Measurements from ENCODE around the gene TGFBR3. TPM values are rescaled to one million over a fixed set of nuclear protein-coding genes. Genes with fewer than 3 reads are reported as not detected.

The TGFBR3 gene
- total RNA-seq, 6 experiments from 2014 or later, result 5.8 to 21.1 (median 19.0) TPM

DNA sequence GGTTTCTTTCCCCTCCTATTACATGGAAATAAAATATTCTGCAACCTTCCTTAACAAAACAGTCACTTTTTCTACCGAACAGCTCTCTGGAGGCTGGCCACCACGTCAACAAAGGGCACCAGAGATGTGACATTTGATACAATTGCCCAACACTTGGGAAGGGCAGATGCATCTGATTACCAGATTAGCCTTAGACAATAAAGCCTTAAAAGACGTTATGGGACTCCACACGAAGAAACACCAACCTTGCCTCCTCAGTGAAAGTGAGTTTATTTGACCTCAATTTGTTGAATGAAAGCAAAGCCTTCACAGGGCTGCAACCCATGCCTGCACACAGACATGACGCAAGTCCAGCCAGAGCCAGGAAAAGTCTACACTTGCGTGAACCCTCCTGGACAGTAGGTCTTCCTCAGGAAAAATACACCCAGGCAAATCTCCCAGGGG is 136.1 kb downstream of the TGFBR3 start:
- H3K36me3 Mint-ChIP-seq (ENCODE audit: low read depth), result peaks cover 24% of the 10 kb centered on the region

DNA sequence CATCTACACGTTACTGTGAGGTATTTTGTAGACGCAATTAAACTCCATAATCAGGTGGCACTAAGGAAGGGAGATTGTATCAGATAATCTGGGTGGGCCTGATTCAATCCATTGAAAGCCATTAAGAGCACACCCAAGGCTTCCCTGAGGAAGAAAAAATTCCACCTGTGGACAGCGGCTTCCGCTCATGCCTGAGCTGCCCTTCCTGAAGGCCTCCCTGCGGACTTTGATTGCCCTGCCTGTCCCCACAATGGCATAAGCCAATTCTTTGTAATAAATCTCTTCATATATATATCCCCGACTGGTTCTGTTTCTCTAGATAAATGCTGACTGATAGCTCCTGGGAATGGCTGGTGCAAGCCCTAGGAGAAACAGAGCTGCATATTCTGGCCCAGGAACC is 138.3 kb downstream of the TGFBR3 start:
- H3K27ac Mint-ChIP-seq, result no peak overlapping the region
- H3K9me3 Mint-ChIP-seq, result peaks cover 20% of the 10 kb centered on the region
- H3K4me1 Mint-ChIP-seq (ENCODE audit: low read depth), result peaks cover 58% of the 10 kb centered on the region
- no peak overlapping the region for H3K4me3 Mint-ChIP-seq
- no peak for DNase-seq
- H3K27me3 Mint-ChIP-seq (ENCODE audit: insufficient read depth), result 0 out of 2 replicates have a peak, but pooled peaks cover 3% of the 10 kb centered on the region
- H3K36me3 Mint-ChIP-seq (ENCODE audit: low read depth), result peaks cover 36% of the 10 kb centered on the region
- TF ChIP-seq, protein P1, sequence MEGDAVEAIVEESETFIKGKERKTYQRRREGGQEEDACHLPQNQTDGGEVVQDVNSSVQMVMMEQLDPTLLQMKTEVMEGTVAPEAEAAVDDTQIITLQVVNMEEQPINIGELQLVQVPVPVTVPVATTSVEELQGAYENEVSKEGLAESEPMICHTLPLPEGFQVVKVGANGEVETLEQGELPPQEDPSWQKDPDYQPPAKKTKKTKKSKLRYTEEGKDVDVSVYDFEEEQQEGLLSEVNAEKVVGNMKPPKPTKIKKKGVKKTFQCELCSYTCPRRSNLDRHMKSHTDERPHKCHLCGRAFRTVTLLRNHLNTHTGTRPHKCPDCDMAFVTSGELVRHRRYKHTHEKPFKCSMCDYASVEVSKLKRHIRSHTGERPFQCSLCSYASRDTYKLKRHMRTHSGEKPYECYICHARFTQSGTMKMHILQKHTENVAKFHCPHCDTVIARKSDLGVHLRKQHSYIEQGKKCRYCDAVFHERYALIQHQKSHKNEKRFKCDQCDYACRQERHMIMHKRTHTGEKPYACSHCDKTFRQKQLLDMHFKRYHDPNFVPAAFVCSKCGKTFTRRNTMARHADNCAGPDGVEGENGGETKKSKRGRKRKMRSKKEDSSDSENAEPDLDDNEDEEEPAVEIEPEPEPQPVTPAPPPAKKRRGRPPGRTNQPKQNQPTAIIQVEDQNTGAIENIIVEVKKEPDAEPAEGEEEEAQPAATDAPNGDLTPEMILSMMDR (IDR thresholded peaks at IDR 0.05), result no peak

More for the DNA sequence above, 136.1 kb downstream of the TGFBR3 start:
- Mint-ChIP-seq H3K27ac (no peak overlapping the region), H3K27me3 (ENCODE audit: insufficient read depth) (0 out of 2 replicates have a peak, but pooled peaks cover 3% of the 10 kb centered on the region), H3K9me3 (peaks cover 20% of the 10 kb centered on the region), H3K4me3 (no peak overlapping the region), H3K4me1 (ENCODE audit: low read depth) (peaks cover 61% of the 10 kb centered on the region)
- no peak for DNase-seq
- TF ChIP-seq, protein P1 (IDR thresholded peaks at IDR 0.05), result no peak

DNA sequence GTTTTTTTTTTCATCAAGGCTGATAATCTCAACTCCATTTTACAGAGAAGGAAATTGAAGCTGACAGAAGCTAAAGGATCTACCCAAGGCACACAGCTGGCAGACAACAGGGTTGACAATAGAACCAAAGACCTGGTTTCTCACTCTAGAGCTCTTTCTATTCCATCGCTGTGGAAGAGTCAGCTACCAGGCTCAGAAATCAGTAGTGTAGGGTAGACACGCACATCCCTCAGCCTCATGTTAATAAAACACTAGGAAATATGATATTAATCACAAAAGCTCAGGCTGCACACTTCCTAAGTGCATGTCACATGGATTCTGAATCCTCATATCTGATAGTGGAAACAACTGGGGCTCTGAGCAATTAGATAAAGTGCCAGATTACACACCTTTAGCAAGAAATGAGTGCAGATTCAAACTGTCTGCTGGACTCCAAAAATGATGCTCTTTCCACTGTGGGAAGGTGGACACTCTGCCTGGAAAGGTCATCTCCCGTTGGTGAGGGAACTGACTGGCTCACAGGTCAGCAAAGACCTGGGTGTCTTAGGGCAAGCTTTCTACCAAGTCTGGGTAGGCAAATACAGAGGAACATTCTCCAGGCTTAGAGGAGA is 139.1 kb downstream of the TGFBR3 start:
- DNase-seq, result no peak
- TF ChIP-seq, protein P1 (IDR thresholded peaks at IDR 0.05), result no peak
- peaks cover 59% of the 10 kb centered on the region for H3K4me1 Mint-ChIP-seq (ENCODE audit: low read depth)
- H3K9me3 Mint-ChIP-seq, result peaks cover 20% of the 10 kb centered on the region
- H3K27me3 Mint-ChIP-seq (ENCODE audit: insufficient read depth), result peaks cover 6% of the 10 kb centered on the region
- H3K4me3 Mint-ChIP-seq, result no peak overlapping the region
- peaks cover 39% of the 10 kb centered on the region for H3K36me3 Mint-ChIP-seq (ENCODE audit: low read depth)
- H3K27ac Mint-ChIP-seq, result no peak overlapping the region

DNA sequence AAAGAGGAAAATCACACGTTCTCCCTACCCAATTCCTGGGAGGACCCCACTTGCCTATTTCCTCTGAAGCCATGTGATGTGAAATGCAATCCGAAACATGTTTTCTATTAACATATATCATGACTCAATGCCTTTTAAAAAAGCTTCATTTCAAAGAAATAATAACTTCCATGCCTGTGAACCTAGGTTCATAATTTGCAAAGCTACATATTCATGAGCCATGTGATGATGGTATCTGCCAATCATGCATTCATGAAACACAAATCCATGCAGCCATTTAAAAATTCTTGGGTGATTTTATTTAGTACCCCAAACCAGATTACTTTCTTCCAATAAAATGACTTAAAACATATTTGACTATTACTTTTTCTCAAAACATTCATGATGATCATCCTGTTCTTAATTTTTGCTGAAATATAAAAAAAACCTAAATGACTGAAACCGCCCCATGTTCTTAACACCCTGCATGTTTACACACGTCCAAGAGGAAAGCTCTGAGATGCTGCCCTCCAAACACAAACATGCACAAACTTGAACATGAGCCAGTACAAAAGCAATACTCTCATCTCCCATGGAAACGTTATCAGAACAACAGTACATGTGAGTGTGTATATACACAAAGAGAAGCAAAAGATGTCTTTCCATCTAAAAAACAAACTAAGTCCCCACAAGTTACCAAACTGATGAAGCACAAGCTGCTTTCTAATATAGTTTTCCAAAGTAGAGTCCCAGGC is 140.1 kb downstream of the TGFBR3 start:
- H3K27me3 Mint-ChIP-seq (ENCODE audit: insufficient read depth), result peaks cover 6% of the 10 kb centered on the region
- H3K4me3 Mint-ChIP-seq, result no peak overlapping the region
- H3K9me3 Mint-ChIP-seq, result peaks cover 20% of the 10 kb centered on the region
- TF ChIP-seq, protein P1 (IDR thresholded peaks at IDR 0.05), result no peak
- DNase-seq, result no peak
- no peak overlapping the region for H3K27ac Mint-ChIP-seq
- peaks cover 59% of the 10 kb centered on the region for H3K4me1 Mint-ChIP-seq (ENCODE audit: low read depth)
- peaks cover 39% of the 10 kb centered on the region for H3K36me3 Mint-ChIP-seq (ENCODE audit: low read depth)

DNA sequence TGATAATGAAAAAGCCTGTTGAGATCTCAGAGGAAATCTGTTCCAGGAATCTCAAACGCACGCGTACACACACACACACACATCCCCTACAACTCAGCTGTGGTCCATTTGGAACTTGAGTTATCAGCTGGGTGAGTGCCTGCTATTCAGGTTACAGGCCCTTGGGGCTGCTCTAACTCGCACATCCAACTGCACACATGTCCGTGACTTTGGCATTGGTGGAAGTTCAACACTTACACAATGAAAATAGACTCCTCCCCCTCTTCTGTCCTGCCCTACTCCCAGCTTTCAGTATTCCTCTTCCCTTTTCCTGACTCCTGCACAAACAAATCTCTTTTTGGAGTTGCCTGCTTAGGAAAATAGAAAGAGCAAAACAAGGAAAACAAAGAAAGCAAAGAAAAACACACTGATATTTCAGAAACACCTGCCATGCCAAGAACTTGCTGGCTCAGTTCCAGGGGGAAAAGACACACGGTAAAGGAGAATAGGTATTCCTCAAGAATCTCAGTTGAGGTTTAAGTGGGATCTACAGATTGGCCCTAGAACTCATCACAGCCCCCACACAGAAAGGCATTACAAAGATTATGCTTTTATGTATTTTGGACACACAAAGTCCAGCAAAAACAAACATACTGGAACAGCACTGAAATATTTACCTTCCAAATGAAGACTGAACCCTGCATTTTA is 140.9 kb downstream of the TGFBR3 start:
- no peak for DNase-seq
- H3K27ac Mint-ChIP-seq, result no peak overlapping the region
- peaks cover 20% of the 10 kb centered on the region for H3K9me3 Mint-ChIP-seq
- peaks cover 6% of the 10 kb centered on the region for H3K27me3 Mint-ChIP-seq (ENCODE audit: insufficient read depth)
- TF ChIP-seq, protein P1 (IDR thresholded peaks at IDR 0.05), result no peak
- H3K36me3 Mint-ChIP-seq (ENCODE audit: low read depth), result peaks cover 39% of the 10 kb centered on the region
- H3K4me1 Mint-ChIP-seq (ENCODE audit: low read depth), result peaks cover 57% of the 10 kb centered on the region
- H3K4me3 Mint-ChIP-seq, result no peak overlapping the region

Data from HFFc6 (cell line).